Stimulated activated CD4-positive, alpha-beta T cell treated with anti-CD3 and anti-CD28 coated beads, Interleukin-12 subunit alpha, Interleukin-12 subunit beta, amount 100 ng/mL, for 48 hours (primary cell): ENCODE measurements around the gene PLEKHM3.
"Not testable (repeated sequence)": the region's sequence is repeated elsewhere in the genome, so short reads cannot be mapped to it uniquely, and the experiment has no call there.

Experiments
- DNase-seq, 3 donors: peaks; one replicate each; pipeline ENCODE4 v3.0.0-alpha.2; 2020; ENCODE audit warnings: low read depth in 2 of 3, low spot score in 1 of 3

PLEKHM3 gene

DNA sequence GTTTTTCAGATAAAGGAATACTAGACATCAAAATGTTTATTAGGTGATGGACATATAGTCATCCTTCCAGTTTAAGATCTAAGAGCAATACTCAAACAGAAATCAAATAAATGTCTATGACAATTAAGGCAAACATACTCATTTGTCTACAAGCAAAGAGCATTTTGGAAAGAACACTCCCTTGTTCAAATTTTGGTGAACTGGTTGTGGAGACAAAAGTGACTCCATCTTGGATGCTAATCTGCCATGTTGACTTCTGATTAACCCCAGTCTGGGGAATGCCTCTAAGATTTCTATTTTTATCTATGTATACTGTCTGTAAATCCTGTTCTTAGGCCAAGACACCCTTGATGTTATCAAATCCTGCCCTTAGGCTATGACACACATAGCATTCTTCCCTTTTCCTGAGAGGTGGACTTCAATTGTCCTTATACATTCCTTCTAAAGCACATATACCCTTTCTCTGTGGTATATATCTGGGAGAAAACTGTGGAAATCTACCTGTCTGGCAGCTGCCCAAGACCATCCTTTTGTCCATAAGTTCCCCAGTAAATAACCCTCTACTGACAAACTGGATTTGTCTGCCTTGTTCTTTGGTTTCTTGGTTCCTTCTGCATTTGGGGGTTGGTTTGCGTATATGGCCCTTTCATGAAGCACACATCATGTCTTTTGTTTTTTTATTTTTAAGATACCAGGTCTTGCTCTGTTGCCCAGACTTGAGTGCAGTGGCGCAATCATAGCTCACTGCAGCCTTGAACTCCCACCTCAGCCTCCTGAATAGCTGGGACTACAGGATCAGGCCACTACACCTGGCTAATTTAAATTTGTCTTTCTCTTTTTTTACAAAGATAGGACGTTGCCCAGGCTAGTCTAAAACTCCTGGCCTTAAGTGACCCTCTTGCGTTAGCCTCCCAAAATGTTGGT is 12.5 kb upstream of the PLEKHM3 start:
- no peak for DNase-seq

DNA sequence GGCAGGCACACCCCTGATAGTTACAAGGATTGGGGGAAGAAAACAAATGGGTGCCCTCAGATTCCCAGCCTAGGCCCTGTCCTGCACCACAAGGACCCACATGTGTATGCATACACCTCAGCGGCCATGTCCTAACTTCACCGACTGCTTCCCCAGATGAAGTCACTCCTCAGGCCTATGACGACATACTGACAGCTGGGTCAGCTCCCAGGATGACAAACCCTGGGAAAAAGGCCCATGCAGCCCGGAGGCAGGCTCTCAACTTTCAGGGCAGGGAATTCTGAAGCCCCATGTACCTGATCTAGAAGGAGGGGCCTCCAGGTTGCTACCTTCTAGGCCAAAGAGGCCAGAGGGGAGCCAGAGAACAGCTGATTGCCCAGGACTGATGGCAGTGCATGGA is 11.0 kb upstream of the PLEKHM3 start:
- no peak for DNase-seq

DNA sequence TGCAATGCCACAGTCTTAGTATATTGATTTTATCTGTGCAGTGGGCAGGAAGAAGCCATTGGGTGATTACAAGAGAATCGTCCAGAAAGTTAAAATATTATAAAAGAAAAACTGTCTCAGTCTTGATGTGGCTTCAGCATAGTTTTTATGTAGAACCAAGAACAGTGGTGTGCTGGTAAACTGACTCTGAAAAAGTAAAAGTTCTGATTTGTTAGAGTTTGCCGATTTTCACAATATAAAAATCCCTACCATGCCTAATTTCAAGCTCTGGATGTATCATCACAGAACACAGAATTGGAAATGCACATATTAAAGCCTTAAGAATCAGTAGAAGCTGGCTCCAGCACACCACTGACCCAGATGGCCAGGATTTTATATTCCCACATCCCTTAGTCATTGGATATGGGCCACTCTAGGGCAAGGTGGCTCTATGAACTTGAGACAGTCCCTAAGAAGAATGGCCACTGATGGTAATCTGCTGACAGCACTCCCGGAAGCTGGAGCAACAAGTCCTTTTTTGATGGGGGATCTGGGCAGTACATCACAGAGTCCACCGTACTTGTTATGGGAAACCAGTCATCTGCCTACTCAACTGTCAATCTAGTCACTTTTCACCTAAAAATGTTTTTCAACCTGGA is 9.3 kb upstream of the PLEKHM3 start:
- DNase-seq = no peak

DNA sequence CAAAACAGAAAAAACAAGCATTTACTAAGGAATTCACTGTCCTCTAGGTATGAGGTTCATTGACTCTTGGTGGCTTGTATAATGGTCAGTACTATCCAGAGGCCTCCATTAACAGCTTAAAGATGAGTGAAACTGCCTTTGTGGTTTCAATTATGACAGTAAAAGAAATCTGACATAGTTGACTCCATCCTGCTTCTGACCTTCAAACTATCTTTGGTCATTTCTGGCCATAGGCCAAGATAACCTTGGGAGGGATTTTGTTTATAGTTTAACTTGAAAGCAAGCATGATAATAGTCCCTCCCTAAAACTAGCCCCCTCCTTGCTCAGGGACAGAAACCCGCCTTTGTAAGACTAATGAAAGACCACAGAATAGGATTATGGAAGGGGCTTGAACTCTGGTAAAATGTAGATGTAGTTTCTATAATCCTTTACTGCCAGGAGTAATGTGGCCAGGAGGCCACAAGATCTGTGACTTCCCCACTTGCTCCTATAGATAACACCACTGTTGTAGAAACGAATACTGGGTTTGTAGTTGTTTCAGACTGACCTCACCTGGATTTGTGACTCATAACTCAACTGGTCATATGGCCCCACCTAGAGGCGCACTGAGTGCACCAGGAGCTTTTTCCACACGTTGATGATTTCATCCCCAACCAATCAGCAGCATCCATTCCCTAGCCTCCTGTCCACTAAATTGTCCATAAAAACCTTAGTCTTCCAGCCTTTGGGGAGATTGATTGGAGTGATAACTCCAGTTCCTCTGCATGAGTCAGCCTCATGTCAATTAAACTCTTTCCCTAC is 8.6 kb upstream of the PLEKHM3 start:
- DNase-seq = no peak

DNA sequence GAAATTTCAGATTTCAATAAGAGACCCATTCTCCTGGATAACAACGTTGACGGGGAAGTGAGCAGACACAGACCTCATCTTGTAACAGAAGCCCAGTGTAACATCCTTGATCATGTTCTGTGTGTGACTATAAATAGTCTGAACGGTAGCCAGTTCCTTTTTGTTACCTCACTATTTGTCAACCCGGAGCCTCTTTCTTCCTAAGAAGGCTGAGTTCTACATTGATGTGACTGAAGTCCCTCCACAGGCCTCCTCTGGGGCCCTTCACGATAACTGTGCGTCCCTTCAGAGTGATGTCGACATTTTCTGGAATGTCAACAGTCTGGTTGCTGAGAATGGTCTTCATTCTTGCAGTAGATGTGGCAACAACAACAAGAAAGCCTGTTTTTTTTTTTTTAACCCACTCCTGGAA is 6.3 kb upstream of the PLEKHM3 start:
- no peak for DNase-seq

DNA sequence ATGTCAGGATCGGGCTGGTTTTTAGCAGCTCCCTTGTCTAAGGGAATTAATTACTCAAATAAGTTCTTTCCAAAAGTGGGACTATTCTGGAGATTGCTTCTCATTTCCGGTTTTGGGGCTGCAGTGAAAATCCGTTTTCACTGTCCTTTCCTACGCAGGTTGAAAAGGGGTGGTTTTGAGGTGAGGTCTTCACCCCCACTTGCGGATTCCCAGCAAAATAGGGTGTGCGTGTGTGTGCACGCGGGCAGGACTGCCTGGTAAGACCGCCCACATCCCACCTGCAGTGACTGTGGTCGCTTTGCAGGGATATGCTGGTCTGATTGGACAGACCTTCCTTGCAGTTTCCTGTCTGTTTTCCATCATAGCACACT is 472 bp upstream of the PLEKHM3 start:
- peak in 2 of 3 donors; percentile 27 to 29 for DNase-seq

DNA sequence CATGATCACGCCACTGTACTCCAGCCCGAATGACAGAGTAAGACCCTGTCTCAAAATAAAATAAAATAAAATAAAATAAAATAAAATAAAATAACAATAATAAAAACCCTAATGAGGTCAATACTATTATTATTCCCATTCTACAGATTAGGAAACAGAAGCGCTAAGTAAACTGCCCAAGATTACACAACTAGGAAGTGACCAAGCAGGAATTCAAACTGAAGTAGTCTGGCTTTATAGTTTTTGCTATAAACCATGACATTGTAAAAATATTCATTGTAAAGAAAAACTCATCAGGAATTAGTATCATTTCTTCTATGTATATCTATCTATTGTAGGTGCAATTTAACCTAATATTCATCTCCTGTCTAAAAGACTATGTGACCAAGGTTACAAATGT is 1.2 kb downstream of the PLEKHM3 start:
- DNase-seq = no peak

DNA sequence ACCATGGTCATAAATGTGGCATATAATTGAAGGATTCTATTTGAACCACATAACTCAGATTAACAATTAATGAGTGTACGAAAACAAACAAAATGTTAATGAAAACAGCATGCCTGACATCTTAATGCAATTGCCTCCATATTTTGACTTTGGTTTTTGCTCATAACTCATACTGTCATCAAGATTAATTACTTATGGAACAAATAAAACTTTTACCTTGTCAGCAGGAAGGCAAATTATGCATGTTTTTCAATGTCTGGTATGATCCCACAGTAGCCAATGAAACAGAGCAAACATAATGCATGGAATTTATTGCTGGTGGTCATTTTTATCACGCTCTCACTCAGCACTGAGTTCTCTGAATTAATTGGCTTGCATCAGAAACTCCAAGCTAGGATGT is 5.1 kb downstream of the PLEKHM3 start:
- DNase-seq = no peak

DNA sequence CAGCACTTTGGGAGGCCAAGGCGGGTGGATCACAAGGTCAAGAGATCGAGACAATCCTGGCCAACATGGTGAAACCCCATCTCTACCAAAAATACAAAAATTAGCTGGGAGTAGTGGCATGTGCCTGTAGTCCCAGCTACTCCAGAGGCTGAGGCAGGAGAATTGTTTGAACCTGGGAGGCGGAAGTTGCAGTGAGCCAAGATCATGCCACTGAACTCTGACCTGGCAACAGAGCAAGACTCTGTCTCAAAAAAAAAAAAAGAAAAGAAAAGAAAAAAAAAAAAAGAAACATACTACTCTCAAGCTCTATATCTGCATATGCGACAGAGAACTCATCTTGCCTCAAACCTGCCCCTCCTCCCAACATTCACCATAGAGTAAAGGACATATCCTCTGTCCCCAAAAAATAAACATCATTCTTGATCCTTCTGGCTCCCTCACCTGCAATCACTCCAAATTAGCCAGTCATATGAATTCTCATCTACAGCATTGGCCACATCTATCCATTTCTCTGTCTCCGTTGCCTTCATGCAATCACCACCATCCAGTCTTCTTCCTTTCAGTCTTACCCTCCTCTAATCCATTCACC is 7.1 kb downstream of the PLEKHM3 start:
- DNase-seq = not testable (repeated sequence)

DNA sequence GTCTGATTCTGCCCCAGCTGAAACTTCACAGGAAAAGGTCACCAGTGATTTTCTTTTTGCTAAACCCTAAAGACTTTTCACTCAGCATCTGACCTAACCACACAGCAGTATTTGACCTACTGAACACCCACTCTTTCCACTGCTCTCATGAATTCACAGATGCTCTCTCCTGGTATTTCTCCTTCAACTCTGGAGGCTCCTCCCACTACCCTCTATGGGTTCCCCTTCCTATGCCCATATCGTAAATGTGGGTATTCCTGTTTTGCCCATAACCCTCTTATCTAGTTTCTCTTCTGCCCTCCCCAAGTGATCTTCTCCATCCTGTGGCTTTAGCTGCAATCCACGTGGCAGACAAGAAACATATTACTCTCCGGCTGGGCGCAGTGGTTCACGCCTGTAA is 7.6 kb downstream of the PLEKHM3 start:
- DNase-seq = no peak

DNA sequence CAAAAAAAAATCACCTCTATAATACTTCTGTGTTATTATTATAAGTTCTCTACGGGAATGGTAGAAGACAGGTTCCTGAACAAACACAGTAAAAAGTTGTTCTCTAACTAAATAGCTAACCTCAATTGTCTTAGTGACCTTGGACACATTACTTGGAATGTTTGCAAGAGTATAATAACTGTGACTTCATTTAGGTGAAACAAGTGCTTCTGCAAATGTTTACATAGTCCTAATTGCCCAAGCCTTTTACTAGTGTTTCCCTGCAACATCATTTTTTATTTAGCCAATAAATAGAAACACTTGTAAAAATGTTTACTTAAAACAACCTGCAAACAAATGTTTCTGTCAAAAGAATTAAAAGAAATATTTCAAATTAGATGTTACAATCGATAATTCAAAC is 9.9 kb downstream of the PLEKHM3 start:
- DNase-seq = no peak

DNA sequence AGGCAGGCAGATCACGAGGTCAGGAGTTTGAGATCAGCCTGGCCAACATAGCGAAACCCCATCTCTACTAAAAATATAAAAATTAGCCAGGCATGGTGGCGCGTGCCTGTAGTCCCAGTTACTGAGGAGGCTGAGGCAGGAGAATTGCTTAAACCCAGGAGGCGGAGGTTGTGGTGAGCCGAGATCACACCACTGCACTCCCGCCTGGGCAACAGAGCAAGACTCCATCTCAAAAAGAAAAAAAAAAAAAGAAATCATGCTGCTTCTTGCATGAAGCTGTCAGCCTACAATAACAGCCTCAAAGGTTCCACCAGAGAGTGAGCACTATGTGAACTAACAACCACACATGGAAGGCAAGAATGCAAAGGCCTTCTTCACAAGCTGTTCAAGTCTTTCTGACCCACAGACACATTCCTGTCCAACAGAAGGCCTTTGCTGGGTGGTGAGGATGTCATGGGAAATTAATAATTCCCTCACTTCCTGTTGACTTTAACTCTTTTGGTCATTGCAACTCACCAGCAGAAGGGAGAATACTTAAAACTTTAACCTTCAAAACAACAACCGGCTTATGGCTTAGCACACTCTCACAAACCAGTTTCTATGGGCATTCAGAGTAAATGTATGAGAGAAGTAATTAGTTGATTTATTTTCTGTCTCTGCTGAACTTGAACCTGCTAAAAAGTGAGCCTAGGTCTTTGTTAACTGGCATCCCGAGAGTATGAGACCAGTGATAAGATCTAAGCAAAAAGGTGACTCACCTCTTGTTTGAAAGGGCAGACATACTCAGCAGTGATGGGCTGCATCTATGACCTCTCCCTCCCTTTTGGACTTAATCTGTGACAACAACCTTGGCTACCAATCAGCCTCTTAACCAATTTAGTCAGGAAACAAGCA is 11.8 kb downstream of the PLEKHM3 start:
- no peak for DNase-seq

DNA sequence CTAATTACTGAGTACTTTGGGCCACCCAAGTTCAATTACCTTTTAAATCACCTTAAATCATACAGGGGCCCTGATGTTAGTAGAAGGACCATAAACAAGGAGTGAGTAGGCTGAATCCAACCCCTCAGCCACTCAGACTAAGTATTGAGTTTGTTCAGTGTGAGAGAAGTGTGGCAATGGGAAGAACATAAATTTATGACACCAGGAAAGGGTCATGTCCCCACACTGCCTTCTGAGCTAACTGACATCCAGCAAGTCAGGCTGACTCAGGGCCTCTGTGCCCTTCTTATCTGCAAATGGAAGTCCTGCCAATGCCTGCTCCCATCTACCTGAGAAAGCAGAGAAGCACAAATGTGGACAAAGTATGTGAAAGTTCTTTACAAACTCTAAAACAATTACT is 12.9 kb downstream of the PLEKHM3 start:
- no peak for DNase-seq

DNA sequence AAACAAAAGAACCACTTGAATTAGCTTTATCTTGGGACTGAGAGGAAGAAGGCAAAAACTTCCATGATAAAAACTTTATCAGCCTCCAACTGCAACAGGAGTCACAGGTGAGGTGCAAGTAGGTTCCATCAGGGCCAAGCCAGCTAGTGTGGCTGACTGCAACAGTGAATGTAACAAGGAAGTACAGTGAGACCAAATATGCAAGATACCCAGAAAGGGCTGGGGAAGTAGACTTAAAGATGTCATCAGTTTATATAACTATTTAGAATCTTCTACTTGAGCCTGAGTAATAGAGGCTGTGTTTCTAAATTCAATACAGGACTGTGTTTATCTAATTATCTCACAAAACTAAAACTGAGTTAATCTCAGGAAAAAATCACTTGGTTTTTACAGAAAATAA is 14.8 kb downstream of the PLEKHM3 start:
- no peak for DNase-seq

DNA sequence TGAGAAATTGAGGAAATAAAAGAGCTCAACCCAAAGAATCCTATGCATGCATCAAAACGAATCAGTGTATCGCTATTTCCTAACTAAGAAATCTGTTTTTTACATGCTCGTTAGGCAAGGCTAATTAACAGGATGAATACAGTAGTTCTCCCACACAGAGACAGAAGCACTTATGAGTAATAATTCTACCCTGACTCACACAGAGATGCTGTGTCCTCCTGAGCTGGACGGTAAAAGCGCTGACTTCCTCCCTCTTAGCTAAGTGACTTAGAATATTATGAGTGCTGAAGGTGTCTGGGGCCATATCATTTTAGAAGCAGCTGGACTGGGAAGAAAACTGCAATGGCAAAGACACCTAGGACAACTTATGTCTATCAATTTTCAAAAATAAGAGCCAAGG is 18.5 kb downstream of the PLEKHM3 start:
- no peak for DNase-seq

DNA sequence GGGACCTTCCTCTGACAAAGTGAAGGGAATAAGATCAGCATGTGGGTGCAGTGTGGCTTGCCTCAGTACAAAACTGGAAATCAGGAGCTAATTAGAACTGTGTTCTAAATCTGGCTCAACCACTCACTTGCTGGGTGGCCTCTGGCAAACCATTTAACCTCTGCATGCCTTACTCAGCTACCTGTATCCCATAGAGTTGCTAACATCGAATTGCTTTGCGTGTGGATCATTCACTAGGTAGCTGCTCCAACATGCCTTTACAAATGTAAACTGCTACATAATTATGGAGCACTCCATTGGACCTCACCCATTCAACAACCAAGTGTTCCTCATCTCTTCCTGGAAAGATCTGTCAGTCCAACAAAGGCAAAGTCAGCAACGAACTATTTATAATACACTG is 19.0 kb downstream of the PLEKHM3 start:
- DNase-seq = no peak

DNA sequence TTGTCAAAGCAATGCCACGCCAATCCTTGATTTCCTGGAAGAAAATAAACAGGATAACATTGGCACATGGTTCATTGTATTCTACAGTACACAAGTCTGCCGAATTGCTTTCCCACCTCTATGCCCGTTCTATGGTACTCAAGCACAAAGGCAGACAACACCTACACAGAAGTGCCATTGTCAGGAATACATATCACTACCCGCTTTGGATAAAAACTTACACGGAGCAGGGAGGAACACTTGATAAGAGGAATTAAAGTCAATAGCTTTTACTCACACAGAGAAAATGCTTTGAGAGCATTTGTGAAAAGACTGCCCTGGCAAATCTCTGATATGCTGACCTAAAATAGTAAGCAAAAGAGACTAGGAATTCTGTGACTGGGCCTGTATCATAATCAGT is 23.4 kb downstream of the PLEKHM3 start:
- no peak for DNase-seq

DNA sequence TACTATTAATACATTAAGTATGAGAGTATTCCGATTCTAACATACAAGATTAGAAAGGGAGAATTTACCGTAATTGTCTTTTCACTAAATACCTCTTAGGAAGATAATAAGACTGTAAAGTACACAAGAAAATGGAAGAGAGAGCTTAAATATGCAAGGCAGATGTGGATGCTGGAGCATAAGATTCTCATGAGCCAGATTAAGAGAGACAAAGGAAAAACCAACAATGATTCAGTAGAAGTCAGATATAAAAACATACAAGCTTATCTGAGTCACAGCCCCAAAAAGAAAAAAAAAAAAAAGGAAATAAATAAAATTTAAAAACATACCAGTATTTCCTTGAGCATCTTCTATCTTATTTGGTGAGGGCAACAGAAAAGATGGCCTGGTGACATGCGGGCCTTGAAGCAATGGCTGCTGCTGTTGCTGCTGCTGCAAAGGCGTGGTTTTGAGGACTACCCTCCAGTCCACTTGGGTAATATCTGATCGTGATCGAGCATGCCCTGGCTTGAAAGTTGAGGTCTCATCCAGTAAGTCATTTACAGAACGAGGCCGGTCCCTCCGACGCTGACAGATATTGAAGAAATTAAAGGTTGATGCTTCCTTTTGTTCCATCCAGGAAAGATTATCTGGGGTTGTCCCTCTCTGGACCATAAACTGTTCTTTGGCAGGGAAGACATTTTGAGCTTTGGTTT is 24.5 kb downstream of the PLEKHM3 start:
- DNase-seq = no peak

DNA sequence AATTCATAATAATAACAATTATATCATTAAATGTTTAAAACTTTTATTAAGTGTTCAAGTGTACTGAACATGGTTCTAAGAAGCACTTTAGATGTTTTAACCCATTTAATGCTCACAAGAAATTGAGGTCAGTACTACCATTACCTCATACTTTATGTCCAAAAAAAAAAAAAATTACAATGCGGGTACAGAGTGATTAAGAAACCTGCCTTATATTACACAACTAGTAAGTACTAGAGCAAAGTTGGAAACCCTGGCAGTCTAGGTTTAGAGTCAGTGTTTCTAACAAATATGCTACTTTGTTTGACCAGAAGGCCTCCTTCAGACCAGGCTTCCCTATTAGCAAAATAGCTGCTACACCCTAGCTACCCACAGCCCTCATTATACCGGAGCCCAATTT is 28.5 kb downstream of the PLEKHM3 start:
- no peak for DNase-seq

DNA sequence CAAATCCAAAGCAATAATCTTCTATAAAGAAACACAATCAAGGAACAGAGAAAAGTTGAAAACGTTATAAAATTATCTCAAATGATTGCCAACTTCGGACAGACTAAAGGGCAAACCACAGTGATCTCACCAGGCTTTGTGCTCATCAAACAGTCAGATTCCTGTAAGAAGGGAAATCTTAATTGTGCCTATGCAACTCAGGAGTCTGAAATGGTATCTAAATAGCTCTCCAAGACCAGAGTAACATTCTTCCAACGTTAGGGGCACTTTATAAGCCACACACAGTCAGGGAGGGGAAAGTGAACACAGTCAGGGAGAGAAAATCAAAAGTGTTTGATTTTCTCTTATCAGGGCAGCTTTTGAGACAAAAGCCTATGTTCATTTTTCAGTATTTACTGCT is 29.4 kb downstream of the PLEKHM3 start:
- DNase-seq = no peak
